Progenitor cell of endocrine pancreas (in vitro differentiated cells): ENCODE results near the gene SLC1A7. TPM values are rescaled to one million over a fixed set of nuclear protein-coding genes. Genes with fewer than 3 reads are reported as not detected.

ENCODE experiments used
- DNase-seq: peaks from one replicate; pipeline ENCODE4 v3.0.0; 2021; ENCODE audit warnings: low spot score; ENCODE audit not compliant: unreplicated experiment
- H3K27ac Mint-ChIP-seq: 2 replicates; pipeline ENCODE4 v1.8.0; 2021; ENCODE audit warnings: mild to moderate bottlenecking, moderate library complexity, mixed read lengths
- H3K27me3 Mint-ChIP-seq: 2 replicates; pipeline ENCODE4 v1.8.0; 2021; ENCODE audit warnings: mixed read lengths
- H3K36me3 Mint-ChIP-seq: 2 replicates; pipeline ENCODE4 v1.8.0; 2022; ENCODE audit warnings: mixed read lengths; ENCODE audit not compliant: insufficient read depth
- H3K4me1 Mint-ChIP-seq: 2 replicates; pipeline ENCODE4 v1.8.0; 2021; ENCODE audit warnings: low read depth, mixed read lengths
- H3K4me3 Mint-ChIP-seq: 2 replicates; pipeline ENCODE4 v1.8.0; 2021; ENCODE audit warnings: low read depth, mild to moderate bottlenecking, moderate library complexity, mixed read lengths
- H3K9me3 Mint-ChIP-seq: 2 replicates; pipeline ENCODE4 v1.8.0; 2021; ENCODE audit warnings: low read depth, mixed read lengths
- CTCF ChIP-seq: fragments of 200-600 bp; sonication (generic); IDR thresholded peaks from one replicate; pipeline ENCODE4 v1.5.0; 2021; ENCODE audit warnings: antibody characterized with exemption, mild to moderate bottlenecking; ENCODE audit not compliant: unreplicated experiment
- total RNA-seq: library from RNA; stranded (reverse); gene quantifications from 2 replicates; pipeline ENCODE4 v1.2.1, GENCODE V29; 2021

SLC1A7 gene
- total RNA-seq, 1 donor from 2014 or later, result not detected

- TF ChIP-seq CTCF, result no peak
- Mint-ChIP-seq H3K4me3 (no peak overlapping the region), H3K27ac (no peak overlapping the region), H3K4me1 (no peaks in the 10 kb centered on the region), H3K27me3 (peaks cover 63% of the 10 kb centered on the region), H3K9me3 (no peaks in the 10 kb centered on the region), H3K36me3 (no peaks in the 10 kb centered on the region)
- DNase-seq, result no peak
Measured at GRCh38 chr1:53069663-53070327, 72.6 kb downstream of the SLC1A7 start.

GRCh38 chr1:53069265-53069662 lies 73.2 kb downstream of the SLC1A7 start:
- H3K4me3 Mint-ChIP-seq, result no peak overlapping the region
- no peaks in the 10 kb centered on the region for H3K9me3 Mint-ChIP-seq
- no peak for DNase-seq
- no peaks in the 10 kb centered on the region for H3K4me1 Mint-ChIP-seq
- no peak for TF ChIP-seq CTCF
- H3K36me3 Mint-ChIP-seq, result no peaks in the 10 kb centered on the region
- peaks cover 68% of the 10 kb centered on the region for H3K27me3 Mint-ChIP-seq
- H3K27ac Mint-ChIP-seq, result no peak overlapping the region

- H3K4me3 Mint-ChIP-seq, result no peak overlapping the region
- no peak overlapping the region for H3K27ac Mint-ChIP-seq
- no peaks in the 10 kb centered on the region for H3K9me3 Mint-ChIP-seq
- H3K27me3 Mint-ChIP-seq, result peaks cover 71% of the 10 kb centered on the region
- TF ChIP-seq CTCF, result no peak
- no peaks in the 10 kb centered on the region for H3K4me1 Mint-ChIP-seq
- no peaks in the 10 kb centered on the region for H3K36me3 Mint-ChIP-seq
- DNase-seq, result no peak
Measured at GRCh38 chr1:53068314-53069099, 73.9 kb downstream of the SLC1A7 start.

- no peaks in the 10 kb centered on the region for H3K36me3 Mint-ChIP-seq
- H3K4me3 Mint-ChIP-seq, result no peak overlapping the region
- no peak for DNase-seq
- no peaks in the 10 kb centered on the region for H3K4me1 Mint-ChIP-seq
- TF ChIP-seq CTCF, result no peak
- H3K27me3 Mint-ChIP-seq, result peaks cover 75% of the 10 kb centered on the region
- H3K27ac Mint-ChIP-seq, result no peak overlapping the region
- no peaks in the 10 kb centered on the region for H3K9me3 Mint-ChIP-seq
Measured at GRCh38 chr1:53067886-53068285, 74.6 kb downstream of the SLC1A7 start.

GRCh38 chr1:53066891-53067738 lies 75.3 kb downstream of the SLC1A7 start:
- H3K4me1 Mint-ChIP-seq, result no peaks in the 10 kb centered on the region
- DNase-seq, result no peak
- no peak overlapping the region for H3K27ac Mint-ChIP-seq
- no peaks in the 10 kb centered on the region for H3K36me3 Mint-ChIP-seq
- H3K9me3 Mint-ChIP-seq, result no peaks in the 10 kb centered on the region
- no peak for TF ChIP-seq CTCF
- no peak overlapping the region for H3K4me3 Mint-ChIP-seq
- H3K27me3 Mint-ChIP-seq, result peaks cover 79% of the 10 kb centered on the region
